Thoracic aorta (tissue), 2 donors: Measurements from ENCODE around the gene PLEKHO1. TPM values are rescaled to one million over a fixed set of nuclear protein-coding genes. Genes with fewer than 3 reads are reported as not detected.

Experiments
- ATAC-seq: fragments of 150-250 bp; one replicate; pipeline ENCODE4 v1.8.0; 2017; ENCODE audit warnings: low read depth; ENCODE audit not compliant: insufficient number of reproducible peaks, low FRiP score
- DNase-seq: peaks from one replicate; pipeline ENCODE4 v3.0.0-alpha.2; 2020; ENCODE audit warnings: low spot score
- H3K27ac ChIP-seq, 2 donors: fragments of 200-600 bp; sonication (generic); 1 replicate in 1 of 2; 2 replicates in 1 of 2; pipeline ENCODE4 v1.5.1; 2016; ENCODE audit warnings: mild to moderate bottlenecking in 2 of 2, moderate library complexity in 2 of 2
- H3K27me3 ChIP-seq: fragments of 200-600 bp; sonication (generic); replicated peaks from 2 replicates; pipeline ENCODE4 v1.6.0; 2016; ENCODE audit warnings: mild to moderate bottlenecking; ENCODE audit not compliant: insufficient read depth
- H3K36me3 ChIP-seq: fragments of 200-600 bp; sonication (generic); one replicate; pipeline ENCODE4 v1.5.1; 2016
- H3K4me1 ChIP-seq, 2 donors: fragments of 200-600 bp; sonication (generic); 1 replicate in 1 of 2; 2 replicates in 1 of 2; pipeline versions ENCODE4 v1.5.1 to v1.6.0; 2016; ENCODE audit warnings: low read depth in 2 of 2, mild to moderate bottlenecking in 1 of 2; ENCODE audit not compliant: control insufficient read depth in 1 of 2
- H3K4me3 ChIP-seq: fragments of 200-600 bp; sonication (generic); 2 replicates; pipeline ENCODE4 v1.5.1; 2016; ENCODE audit warnings: mild to moderate bottlenecking
- H3K9me3 ChIP-seq: fragments of 200-600 bp; sonication (generic); 2 replicates; pipeline ENCODE4 v1.5.1; 2016
- total RNA-seq, 2 donors: library from RNA; depleted of rRNA; stranded (reverse); fragments of >200 nt; gene quantifications; one replicate each; pipeline versions ENCODE4 v1.1.0 to v1.2.3, GENCODE V29; 2016
- TF ChIP-seq, protein P1 (sequence below): fragments of 200-600 bp; sonication (generic); IDR thresholded peaks from one replicate; pipeline ENCODE4 v1.5.1; 2019; ENCODE audit warnings: antibody characterized with exemption

PLEKHO1 gene, protein sequence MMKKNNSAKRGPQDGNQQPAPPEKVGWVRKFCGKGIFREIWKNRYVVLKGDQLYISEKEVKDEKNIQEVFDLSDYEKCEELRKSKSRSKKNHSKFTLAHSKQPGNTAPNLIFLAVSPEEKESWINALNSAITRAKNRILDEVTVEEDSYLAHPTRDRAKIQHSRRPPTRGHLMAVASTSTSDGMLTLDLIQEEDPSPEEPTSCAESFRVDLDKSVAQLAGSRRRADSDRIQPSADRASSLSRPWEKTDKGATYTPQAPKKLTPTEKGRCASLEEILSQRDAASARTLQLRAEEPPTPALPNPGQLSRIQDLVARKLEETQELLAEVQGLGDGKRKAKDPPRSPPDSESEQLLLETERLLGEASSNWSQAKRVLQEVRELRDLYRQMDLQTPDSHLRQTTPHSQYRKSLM
- total RNA-seq = 100 to 1,000 TPM; 106 to 125 TPM

DNA sequence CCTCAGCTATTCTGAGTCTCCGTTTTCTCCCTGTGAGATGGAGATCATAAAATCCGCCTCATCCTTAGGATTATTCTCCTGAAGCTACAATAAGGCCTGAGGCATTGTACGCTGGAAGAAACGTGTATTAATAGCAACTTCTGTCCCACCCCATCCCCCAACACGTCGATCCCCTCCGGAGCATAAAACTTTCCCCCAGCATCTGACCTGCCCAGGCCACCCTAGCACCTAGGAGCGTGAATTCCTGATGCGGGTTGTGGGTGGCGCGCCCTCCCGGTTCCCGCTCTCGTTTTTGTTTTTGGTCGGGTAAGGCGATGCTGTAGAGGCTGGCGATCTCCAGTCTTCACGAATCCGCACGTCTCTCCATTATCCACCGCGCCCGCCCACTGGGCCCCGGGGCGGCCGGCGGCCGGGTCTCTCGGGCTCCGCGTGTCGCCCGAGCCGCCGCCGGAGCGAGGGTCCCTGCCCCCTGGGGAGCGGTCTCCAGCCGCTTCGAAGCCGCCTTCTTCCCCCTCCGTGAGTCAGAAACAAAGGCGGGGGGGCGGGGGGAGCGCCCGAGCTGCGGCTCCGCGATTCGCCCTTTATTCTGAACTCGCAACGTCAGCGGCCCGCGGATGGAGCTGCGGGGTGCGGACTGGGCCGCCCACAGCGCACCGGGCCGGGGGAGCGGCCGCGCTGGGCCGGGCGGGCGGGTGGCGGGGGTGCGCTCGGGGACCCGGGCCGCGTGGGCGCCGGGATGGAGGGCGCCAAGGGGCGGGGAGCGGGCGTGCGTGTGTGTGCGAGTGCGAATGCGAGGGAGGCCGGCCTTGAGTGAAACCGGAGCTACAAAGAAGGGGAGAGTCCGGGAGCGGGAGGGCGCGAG lies at the start of gene PLEKHO1:
PLEKHO1 (plus strand) TSS at position 646 of the 862 bp plus-strand sequence. CDS start 342 bp downstream, outside the sequence.
- Histone ChIP-seq H3K36me3 (peaks cover 4% of the 10 kb centered on the region), H3K4me3 (peak within 1 kb of the TSS; percentile 94), H3K27ac (peak within 1 kb of the TSS; percentile 97 to 99), H3K4me1 (peaks cover 18 to 41% of the 10 kb centered on the region in 2 donors), H3K27me3 (no peaks in the 10 kb centered on the region), H3K9me3 (no peaks in the 10 kb centered on the region)
- DNase-seq (peak; percentile 77), ATAC-seq (peak; percentile 67)
- TF ChIP-seq, protein P1, sequence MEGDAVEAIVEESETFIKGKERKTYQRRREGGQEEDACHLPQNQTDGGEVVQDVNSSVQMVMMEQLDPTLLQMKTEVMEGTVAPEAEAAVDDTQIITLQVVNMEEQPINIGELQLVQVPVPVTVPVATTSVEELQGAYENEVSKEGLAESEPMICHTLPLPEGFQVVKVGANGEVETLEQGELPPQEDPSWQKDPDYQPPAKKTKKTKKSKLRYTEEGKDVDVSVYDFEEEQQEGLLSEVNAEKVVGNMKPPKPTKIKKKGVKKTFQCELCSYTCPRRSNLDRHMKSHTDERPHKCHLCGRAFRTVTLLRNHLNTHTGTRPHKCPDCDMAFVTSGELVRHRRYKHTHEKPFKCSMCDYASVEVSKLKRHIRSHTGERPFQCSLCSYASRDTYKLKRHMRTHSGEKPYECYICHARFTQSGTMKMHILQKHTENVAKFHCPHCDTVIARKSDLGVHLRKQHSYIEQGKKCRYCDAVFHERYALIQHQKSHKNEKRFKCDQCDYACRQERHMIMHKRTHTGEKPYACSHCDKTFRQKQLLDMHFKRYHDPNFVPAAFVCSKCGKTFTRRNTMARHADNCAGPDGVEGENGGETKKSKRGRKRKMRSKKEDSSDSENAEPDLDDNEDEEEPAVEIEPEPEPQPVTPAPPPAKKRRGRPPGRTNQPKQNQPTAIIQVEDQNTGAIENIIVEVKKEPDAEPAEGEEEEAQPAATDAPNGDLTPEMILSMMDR = no peak

DNA sequence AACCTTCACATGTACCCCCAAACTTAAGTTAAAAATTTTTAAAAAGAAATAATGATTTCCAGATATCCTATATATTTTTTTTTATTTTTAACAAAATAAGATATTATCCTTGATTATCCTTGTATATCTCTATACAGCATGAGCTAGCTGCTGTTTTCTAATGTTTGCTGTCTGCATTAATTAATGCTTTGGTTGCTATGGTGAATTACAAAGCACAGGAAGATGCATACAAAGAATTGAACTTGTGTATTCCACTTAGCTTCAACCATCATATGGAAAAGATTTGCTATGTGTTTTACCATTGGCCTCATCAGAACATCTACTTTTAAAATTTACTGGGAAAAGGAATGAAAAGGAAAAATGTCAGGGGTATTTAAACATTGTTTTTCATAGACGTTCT lies 46.7 kb upstream of the PLEKHO1 start:
- ATAC-seq = no peak
- TF ChIP-seq, protein P1 = no peak
- DNase-seq = no peak
- Histone ChIP-seq H3K4me1 (no peaks in the 10 kb centered on the region), H3K36me3 (peaks cover 9% of the 10 kb centered on the region), H3K27ac (no peak overlapping the region), H3K27me3 (no peaks in the 10 kb centered on the region), H3K9me3 (no peaks in the 10 kb centered on the region), H3K4me3 (no peak overlapping the region)

- DNase-seq = no peak
- Histone ChIP-seq H3K27ac (no peak overlapping the region), H3K36me3 (no peaks in the 10 kb centered on the region), H3K4me3 (no peak overlapping the region), H3K4me1 (peaks cover 0 to 5% of the 10 kb centered on the region in 2 donors), H3K27me3 (no peaks in the 10 kb centered on the region), H3K9me3 (no peaks in the 10 kb centered on the region)
- TF ChIP-seq, protein P1 = no peak
- ATAC-seq = no peak
Observed at GRCh38 chr1:150106341-150106740, 43.4 kb upstream of the PLEKHO1 start.

- ATAC-seq (no peak), DNase-seq (no peak)
- TF ChIP-seq, protein P1 = no peak
- H3K9me3 ChIP-seq = no peaks in the 10 kb centered on the region
- H3K27me3 ChIP-seq = no peaks in the 10 kb centered on the region
- no peak overlapping the region for H3K4me3 ChIP-seq
- H3K27ac ChIP-seq = peak overlapping the region in 1 of 2 donors; percentile 70
- H3K36me3 ChIP-seq = no peaks in the 10 kb centered on the region
- H3K4me1 ChIP-seq = peaks cover 0 to 5% of the 10 kb centered on the region in 2 donors
Observed at GRCh38 chr1:150109586-150109985, 40.1 kb upstream of the PLEKHO1 start.

- ATAC-seq (no peak), DNase-seq (no peak)
- H3K27me3 ChIP-seq = no peaks in the 10 kb centered on the region
- peaks cover 0 to 5% of the 10 kb centered on the region in 2 donors for H3K4me1 ChIP-seq
- H3K4me3 ChIP-seq = no peak overlapping the region
- peak overlapping the region in 1 of 2 donors; percentile 70 for H3K27ac ChIP-seq
- H3K9me3 ChIP-seq = no peaks in the 10 kb centered on the region
- H3K36me3 ChIP-seq = no peaks in the 10 kb centered on the region
- TF ChIP-seq, protein P1 = no peak
Observed at GRCh38 chr1:150110116-150110515, 39.6 kb upstream of the PLEKHO1 start.
